ENCODE measurements around the gene THEMIS2. TPM values are rescaled to one million over a fixed set of nuclear protein-coding genes. Genes with fewer than 3 reads are reported as not detected.

The THEMIS2 gene
- total RNA-seq, 1 donor from 2014 or later = 4.6 TPM

- H3K9me3 Mint-ChIP-seq (ENCODE audit: unreplicated experiment) = no peaks in the 10 kb centered on the region
- no peak for TF ChIP-seq CTCF (IDR thresholded peaks at IDR 0.05; ENCODE audit: partially characterized antibody, unreplicated experiment)
- H3K36me3 Mint-ChIP-seq (ENCODE audit: unreplicated experiment) = no peaks in the 10 kb centered on the region
- H3K27ac Mint-ChIP-seq (ENCODE audit: unreplicated experiment) = no peak overlapping the region
- no peak for DNase-seq
- H3K4me3 Mint-ChIP-seq (ENCODE audit: unreplicated experiment) = no peak overlapping the region
- H3K27me3 Mint-ChIP-seq (ENCODE audit: unreplicated experiment) = no peaks in the 10 kb centered on the region
- no peaks in the 10 kb centered on the region for H3K4me1 Mint-ChIP-seq (ENCODE audit: low read depth, unreplicated experiment)
These were observed 34.4 kb downstream of the THEMIS2 start for GRCh38 chr1:27906759-27907158.

GRCh38 chr1:27912429-27912828 is 40.1 kb downstream of the THEMIS2 start:
- Mint-ChIP-seq H3K36me3 (ENCODE audit: unreplicated experiment) (no peaks in the 10 kb centered on the region), H3K4me1 (ENCODE audit: low read depth, unreplicated experiment) (no peaks in the 10 kb centered on the region), H3K9me3 (ENCODE audit: unreplicated experiment) (peaks cover 8% of the 10 kb centered on the region), H3K27me3 (ENCODE audit: unreplicated experiment) (peaks cover 2% of the 10 kb centered on the region), H3K27ac (ENCODE audit: unreplicated experiment) (no peak overlapping the region), H3K4me3 (ENCODE audit: unreplicated experiment) (no peak overlapping the region)
- no peak for TF ChIP-seq CTCF (IDR thresholded peaks at IDR 0.05; ENCODE audit: partially characterized antibody, unreplicated experiment)
- no peak for DNase-seq

GRCh38 chr1:27915082-27915575 is 42.8 kb downstream of the THEMIS2 start:
- Mint-ChIP-seq H3K36me3 (ENCODE audit: unreplicated experiment) (no peaks in the 10 kb centered on the region), H3K4me3 (ENCODE audit: unreplicated experiment) (peak overlapping the region; percentile 100), H3K4me1 (ENCODE audit: low read depth, unreplicated experiment) (no peaks in the 10 kb centered on the region), H3K9me3 (ENCODE audit: unreplicated experiment) (peaks cover 8% of the 10 kb centered on the region), H3K27me3 (ENCODE audit: unreplicated experiment) (peaks cover 5% of the 10 kb centered on the region), H3K27ac (ENCODE audit: unreplicated experiment) (peak overlapping the region; percentile 86)
- TF ChIP-seq CTCF (IDR thresholded peaks at IDR 0.05; ENCODE audit: partially characterized antibody, unreplicated experiment) = no peak
- DNase-seq = no peak

GRCh38 chr1:27922272-27922671 is 49.9 kb downstream of the THEMIS2 start:
- Mint-ChIP-seq H3K27me3 (ENCODE audit: unreplicated experiment) (peaks cover 3% of the 10 kb centered on the region), H3K27ac (ENCODE audit: unreplicated experiment) (no peak overlapping the region), H3K36me3 (ENCODE audit: unreplicated experiment) (no peaks in the 10 kb centered on the region), H3K4me1 (ENCODE audit: low read depth, unreplicated experiment) (no peaks in the 10 kb centered on the region), H3K4me3 (ENCODE audit: unreplicated experiment) (no peak overlapping the region), H3K9me3 (ENCODE audit: unreplicated experiment) (no peaks in the 10 kb centered on the region)
- no peak for TF ChIP-seq CTCF (IDR thresholded peaks at IDR 0.05; ENCODE audit: partially characterized antibody, unreplicated experiment)
- no peak for DNase-seq

GRCh38 chr1:27928216-27928954 is 56.0 kb downstream of the THEMIS2 start:
- TF ChIP-seq CTCF (IDR thresholded peaks at IDR 0.05; ENCODE audit: partially characterized antibody, unreplicated experiment) = no peak
- Mint-ChIP-seq H3K36me3 (ENCODE audit: unreplicated experiment) (no peaks in the 10 kb centered on the region), H3K27me3 (ENCODE audit: unreplicated experiment) (no peaks in the 10 kb centered on the region), H3K9me3 (ENCODE audit: unreplicated experiment) (peaks cover 4% of the 10 kb centered on the region), H3K4me3 (ENCODE audit: unreplicated experiment) (no peak overlapping the region), H3K27ac (ENCODE audit: unreplicated experiment) (no peak overlapping the region), H3K4me1 (ENCODE audit: low read depth, unreplicated experiment) (no peaks in the 10 kb centered on the region)
- no peak for DNase-seq

Data from glutamatergic neuron (in vitro differentiated cells).